Measurements from ENCODE around the gene NCAM1.

DNA sequence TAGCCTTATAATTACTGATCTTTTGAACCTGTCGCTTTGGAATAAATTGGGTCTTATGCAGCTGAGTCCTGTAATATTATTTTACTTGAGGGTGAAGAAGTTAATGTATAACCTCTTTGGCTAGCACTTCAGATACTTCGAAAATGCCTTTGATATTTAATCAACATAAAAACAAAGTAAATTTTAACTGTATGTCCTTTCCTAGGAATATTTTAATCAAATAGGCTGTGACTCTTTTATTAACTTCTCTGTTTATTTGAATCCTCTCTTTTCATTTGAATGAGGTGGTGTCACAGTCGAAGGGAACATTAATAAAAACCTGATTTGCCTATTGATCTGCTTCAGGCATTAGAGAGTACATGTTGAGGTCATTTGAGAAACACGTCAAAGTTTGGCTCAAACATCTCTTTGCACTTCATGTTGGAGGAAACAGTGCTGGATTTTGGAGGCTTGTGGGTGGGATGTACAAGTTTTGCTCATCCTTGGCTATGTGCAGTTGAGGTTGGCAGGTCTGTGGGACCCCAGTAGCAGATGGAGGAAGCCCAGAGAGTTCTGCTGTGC, 143.6 kb downstream of the NCAM1 start:
- TF ChIP-seq, protein P1, sequence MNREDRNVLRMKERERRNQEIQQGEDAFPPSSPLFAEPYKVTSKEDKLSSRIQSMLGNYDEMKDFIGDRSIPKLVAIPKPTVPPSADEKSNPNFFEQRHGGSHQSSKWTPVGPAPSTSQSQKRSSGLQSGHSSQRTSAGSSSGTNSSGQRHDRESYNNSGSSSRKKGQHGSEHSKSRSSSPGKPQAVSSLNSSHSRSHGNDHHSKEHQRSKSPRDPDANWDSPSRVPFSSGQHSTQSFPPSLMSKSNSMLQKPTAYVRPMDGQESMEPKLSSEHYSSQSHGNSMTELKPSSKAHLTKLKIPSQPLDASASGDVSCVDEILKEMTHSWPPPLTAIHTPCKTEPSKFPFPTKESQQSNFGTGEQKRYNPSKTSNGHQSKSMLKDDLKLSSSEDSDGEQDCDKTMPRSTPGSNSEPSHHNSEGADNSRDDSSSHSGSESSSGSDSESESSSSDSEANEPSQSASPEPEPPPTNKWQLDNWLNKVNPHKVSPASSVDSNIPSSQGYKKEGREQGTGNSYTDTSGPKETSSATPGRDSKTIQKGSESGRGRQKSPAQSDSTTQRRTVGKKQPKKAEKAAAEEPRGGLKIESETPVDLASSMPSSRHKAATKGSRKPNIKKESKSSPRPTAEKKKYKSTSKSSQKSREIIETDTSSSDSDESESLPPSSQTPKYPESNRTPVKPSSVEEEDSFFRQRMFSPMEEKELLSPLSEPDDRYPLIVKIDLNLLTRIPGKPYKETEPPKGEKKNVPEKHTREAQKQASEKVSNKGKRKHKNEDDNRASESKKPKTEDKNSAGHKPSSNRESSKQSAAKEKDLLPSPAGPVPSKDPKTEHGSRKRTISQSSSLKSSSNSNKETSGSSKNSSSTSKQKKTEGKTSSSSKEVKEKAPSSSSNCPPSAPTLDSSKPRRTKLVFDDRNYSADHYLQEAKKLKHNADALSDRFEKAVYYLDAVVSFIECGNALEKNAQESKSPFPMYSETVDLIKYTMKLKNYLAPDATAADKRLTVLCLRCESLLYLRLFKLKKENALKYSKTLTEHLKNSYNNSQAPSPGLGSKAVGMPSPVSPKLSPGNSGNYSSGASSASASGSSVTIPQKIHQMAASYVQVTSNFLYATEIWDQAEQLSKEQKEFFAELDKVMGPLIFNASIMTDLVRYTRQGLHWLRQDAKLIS (CRISPR knock-in tag; IDR thresholded peaks at IDR 0.05): no peak
- TF ChIP-seq POLR2AphosphoS2 (IDR thresholded peaks at IDR 0.05; ENCODE audit: low read length): no peak
- TF ChIP-seq ZC3H11A (IDR thresholded peaks at IDR 0.05; ENCODE audit: low read depth, low read length): no peak
- TF ChIP-seq DPF2 (IDR thresholded peaks at IDR 0.05): no peak
- TF ChIP-seq SOX6 (IDR thresholded peaks at IDR 0.05): no peak
- TF ChIP-seq, protein P2, sequence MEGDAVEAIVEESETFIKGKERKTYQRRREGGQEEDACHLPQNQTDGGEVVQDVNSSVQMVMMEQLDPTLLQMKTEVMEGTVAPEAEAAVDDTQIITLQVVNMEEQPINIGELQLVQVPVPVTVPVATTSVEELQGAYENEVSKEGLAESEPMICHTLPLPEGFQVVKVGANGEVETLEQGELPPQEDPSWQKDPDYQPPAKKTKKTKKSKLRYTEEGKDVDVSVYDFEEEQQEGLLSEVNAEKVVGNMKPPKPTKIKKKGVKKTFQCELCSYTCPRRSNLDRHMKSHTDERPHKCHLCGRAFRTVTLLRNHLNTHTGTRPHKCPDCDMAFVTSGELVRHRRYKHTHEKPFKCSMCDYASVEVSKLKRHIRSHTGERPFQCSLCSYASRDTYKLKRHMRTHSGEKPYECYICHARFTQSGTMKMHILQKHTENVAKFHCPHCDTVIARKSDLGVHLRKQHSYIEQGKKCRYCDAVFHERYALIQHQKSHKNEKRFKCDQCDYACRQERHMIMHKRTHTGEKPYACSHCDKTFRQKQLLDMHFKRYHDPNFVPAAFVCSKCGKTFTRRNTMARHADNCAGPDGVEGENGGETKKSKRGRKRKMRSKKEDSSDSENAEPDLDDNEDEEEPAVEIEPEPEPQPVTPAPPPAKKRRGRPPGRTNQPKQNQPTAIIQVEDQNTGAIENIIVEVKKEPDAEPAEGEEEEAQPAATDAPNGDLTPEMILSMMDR (IDR thresholded peaks at IDR 0.05 in 2 of 3, conservative IDR thresholded peaks at IDR 0.05 in 1 of 3; ENCODE audit: insufficient read depth in 2 of 3, low read depth in 1 of 3, low read length in 3 of 3): no peak
- TF ChIP-seq ILF3 (IDR thresholded peaks at IDR 0.05; ENCODE audit: borderline replicate concordance): no peak
- no peak for TF ChIP-seq ZNF778 (CRISPR knock-in tag; IDR thresholded peaks at IDR 0.05)
- TF ChIP-seq, protein P3, sequence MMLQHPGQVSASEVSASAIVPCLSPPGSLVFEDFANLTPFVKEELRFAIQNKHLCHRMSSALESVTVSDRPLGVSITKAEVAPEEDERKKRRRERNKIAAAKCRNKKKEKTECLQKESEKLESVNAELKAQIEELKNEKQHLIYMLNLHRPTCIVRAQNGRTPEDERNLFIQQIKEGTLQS (IDR thresholded peaks at IDR 0.05): no peak
- TF ChIP-seq, protein P3 (CRISPR knock-in tag; conservative IDR thresholded peaks at IDR 0.05): no peak
- TF ChIP-seq ZNF707 (CRISPR knock-in tag; conservative IDR thresholded peaks at IDR 0.05): no peak
- no peak for TF ChIP-seq FOS (IDR thresholded peaks at IDR 0.05; ENCODE audit: extremely low read depth, insufficient read length)

All from K562 (cell line).